Nephron progenitor cell (in vitro differentiated cells): ENCODE results near the gene CNTNAP5.

Source experiments
- DNase-seq: peaks from one replicate; pipeline ENCODE4 v3.0.0; 2021
- H3K27ac Mint-ChIP-seq: 2 replicates; pipeline ENCODE4 v1.8.0; 2021; ENCODE audit warnings: mild to moderate bottlenecking, moderate library complexity, mixed read lengths
- H3K27me3 Mint-ChIP-seq: 2 replicates; pipeline ENCODE4 v1.8.0; 2021; ENCODE audit warnings: mild to moderate bottlenecking, low read depth, mixed read lengths; ENCODE audit not compliant: poor library complexity
- H3K36me3 Mint-ChIP-seq: 2 replicates; pipeline ENCODE4 v1.8.0; 2021; ENCODE audit warnings: low read depth, mixed read lengths
- H3K4me1 Mint-ChIP-seq: 2 replicates; pipeline ENCODE4 v1.8.0; 2021; ENCODE audit warnings: mixed read lengths
- H3K4me3 Mint-ChIP-seq: 2 replicates; pipeline ENCODE4 v1.8.0; 2021; ENCODE audit warnings: mild to moderate bottlenecking, moderate library complexity, mixed read lengths
- H3K9me3 Mint-ChIP-seq: 2 replicates; pipeline ENCODE4 v1.8.0; 2021; ENCODE audit warnings: mild to moderate bottlenecking, moderate library complexity, mixed read lengths
- TF ChIP-seq, protein P1 (sequence below): fragments of 200-600 bp; sonication (generic); IDR thresholded peaks from 2 replicates; pipeline ENCODE4 v1.5.0; 2021; ENCODE audit warnings: antibody characterized with exemption

CNTNAP5 gene

GRCh38 chr2:124081154-124081716, 56.1 kb downstream of the CNTNAP5 start:
- Mint-ChIP-seq H3K9me3 (peaks cover 13% of the 10 kb centered on the region), H3K27me3 (no peaks in the 10 kb centered on the region), H3K36me3 (no peaks in the 10 kb centered on the region), H3K4me1 (no peaks in the 10 kb centered on the region), H3K27ac (no peak overlapping the region), H3K4me3 (no peak overlapping the region)
- DNase-seq = no peak
- TF ChIP-seq, protein P1, sequence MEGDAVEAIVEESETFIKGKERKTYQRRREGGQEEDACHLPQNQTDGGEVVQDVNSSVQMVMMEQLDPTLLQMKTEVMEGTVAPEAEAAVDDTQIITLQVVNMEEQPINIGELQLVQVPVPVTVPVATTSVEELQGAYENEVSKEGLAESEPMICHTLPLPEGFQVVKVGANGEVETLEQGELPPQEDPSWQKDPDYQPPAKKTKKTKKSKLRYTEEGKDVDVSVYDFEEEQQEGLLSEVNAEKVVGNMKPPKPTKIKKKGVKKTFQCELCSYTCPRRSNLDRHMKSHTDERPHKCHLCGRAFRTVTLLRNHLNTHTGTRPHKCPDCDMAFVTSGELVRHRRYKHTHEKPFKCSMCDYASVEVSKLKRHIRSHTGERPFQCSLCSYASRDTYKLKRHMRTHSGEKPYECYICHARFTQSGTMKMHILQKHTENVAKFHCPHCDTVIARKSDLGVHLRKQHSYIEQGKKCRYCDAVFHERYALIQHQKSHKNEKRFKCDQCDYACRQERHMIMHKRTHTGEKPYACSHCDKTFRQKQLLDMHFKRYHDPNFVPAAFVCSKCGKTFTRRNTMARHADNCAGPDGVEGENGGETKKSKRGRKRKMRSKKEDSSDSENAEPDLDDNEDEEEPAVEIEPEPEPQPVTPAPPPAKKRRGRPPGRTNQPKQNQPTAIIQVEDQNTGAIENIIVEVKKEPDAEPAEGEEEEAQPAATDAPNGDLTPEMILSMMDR = no peak

DNA sequence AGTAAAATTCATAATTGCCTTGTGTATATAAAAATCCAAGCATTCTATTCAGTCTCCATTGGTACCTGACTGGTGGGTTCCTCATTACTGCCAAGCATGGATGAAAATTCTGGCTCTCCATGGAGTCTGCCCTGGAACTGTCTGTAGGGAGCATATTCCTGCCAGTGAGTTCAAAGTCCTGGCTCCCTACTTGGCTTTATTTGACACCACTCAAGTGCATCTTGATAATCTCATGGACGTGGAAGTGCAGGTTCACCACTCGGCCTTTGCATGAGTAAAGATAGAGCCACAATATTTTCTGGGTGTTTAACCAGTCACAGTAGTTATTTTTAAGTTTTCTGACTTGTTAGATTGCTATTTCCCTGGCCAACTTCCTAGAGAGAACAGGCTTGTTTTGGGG, 63.5 kb downstream of the CNTNAP5 start:
- peaks cover 25% of the 10 kb centered on the region for H3K9me3 Mint-ChIP-seq
- TF ChIP-seq, protein P1 = no peak
- no peak overlapping the region for H3K4me3 Mint-ChIP-seq
- no peak overlapping the region for H3K27ac Mint-ChIP-seq
- DNase-seq = no peak
- no peaks in the 10 kb centered on the region for H3K4me1 Mint-ChIP-seq
- H3K27me3 Mint-ChIP-seq = peaks cover 3% of the 10 kb centered on the region
- H3K36me3 Mint-ChIP-seq = no peaks in the 10 kb centered on the region

DNA sequence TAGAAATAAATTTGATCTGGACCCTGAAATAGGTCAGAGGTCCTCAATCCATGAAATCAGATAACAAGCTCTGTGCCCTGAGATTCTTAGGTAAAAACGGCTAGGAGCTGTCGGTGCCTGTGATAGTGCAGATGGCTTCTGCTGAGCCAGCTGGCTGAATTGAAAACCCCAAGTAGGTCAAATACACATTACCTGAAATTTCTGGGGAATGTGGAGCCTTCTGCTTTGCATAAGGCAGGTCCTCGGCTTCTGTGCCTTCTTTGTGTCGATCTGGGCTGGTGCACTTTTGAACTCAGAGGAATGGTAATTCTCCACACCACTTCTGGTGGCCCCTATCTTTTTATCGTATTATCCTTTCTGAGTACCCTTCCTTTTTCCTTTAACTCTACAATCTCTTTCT, 66.6 kb downstream of the CNTNAP5 start:
- no peaks in the 10 kb centered on the region for H3K36me3 Mint-ChIP-seq
- DNase-seq = no peak
- H3K27me3 Mint-ChIP-seq = peaks cover 3% of the 10 kb centered on the region
- H3K9me3 Mint-ChIP-seq = peaks cover 15% of the 10 kb centered on the region
- H3K4me1 Mint-ChIP-seq = no peaks in the 10 kb centered on the region
- TF ChIP-seq, protein P1 = no peak
- no peak overlapping the region for H3K27ac Mint-ChIP-seq
- no peak overlapping the region for H3K4me3 Mint-ChIP-seq

DNA sequence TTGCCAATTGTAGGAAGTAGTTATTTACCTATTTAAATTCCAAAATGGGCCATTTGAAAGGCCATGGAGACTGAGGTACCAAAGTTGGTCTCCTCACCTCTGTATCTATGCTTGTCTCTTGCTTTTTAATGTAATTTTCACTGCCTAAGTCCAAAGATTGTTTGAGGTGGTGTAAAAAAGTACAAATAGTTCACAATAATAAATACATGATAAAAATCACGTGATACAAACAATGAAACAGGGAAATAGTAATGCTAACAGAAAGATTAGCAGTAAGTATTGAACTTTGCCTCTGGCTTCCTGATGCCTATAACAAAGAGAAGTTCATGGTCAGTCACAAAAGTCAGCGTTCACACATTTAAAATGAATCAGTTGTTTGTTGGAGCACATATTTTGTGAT, 67.6 kb downstream of the CNTNAP5 start:
- Mint-ChIP-seq H3K4me3 (no peak overlapping the region), H3K9me3 (peaks cover 13% of the 10 kb centered on the region), H3K27ac (no peak overlapping the region), H3K4me1 (no peaks in the 10 kb centered on the region), H3K27me3 (peaks cover 3% of the 10 kb centered on the region), H3K36me3 (no peaks in the 10 kb centered on the region)
- TF ChIP-seq, protein P1 = no peak
- DNase-seq = no peak

- Mint-ChIP-seq H3K27ac (no peak overlapping the region), H3K9me3 (no peaks in the 10 kb centered on the region), H3K36me3 (no peaks in the 10 kb centered on the region), H3K4me1 (no peaks in the 10 kb centered on the region), H3K4me3 (no peak overlapping the region), H3K27me3 (peaks cover 7% of the 10 kb centered on the region)
- DNase-seq = no peak
- TF ChIP-seq, protein P1 = no peak
Measured at GRCh38 chr2:124104914-124105313, 79.8 kb downstream of the CNTNAP5 start.

GRCh38 chr2:124112206-124112605, 87.1 kb downstream of the CNTNAP5 start:
- no peak overlapping the region for H3K4me3 Mint-ChIP-seq
- no peak for DNase-seq
- no peaks in the 10 kb centered on the region for H3K27me3 Mint-ChIP-seq
- H3K9me3 Mint-ChIP-seq = no peaks in the 10 kb centered on the region
- H3K4me1 Mint-ChIP-seq = no peaks in the 10 kb centered on the region
- TF ChIP-seq, protein P1 = no peak
- no peak overlapping the region for H3K27ac Mint-ChIP-seq
- H3K36me3 Mint-ChIP-seq = no peaks in the 10 kb centered on the region
